ENCODE measurements around the gene TLE1. TPM values are rescaled to one million over a fixed set of nuclear protein-coding genes. Genes with fewer than 3 reads are reported as not detected.

Gene TLE1
- total RNA-seq, 2 experiments from 2014 or later: 0.37 to 0.75 TPM

GRCh38 chr9:81558091-81558830 lies 131.1 kb downstream of the TLE1 start:
- no peak overlapping the region for H3K4me3 Mint-ChIP-seq
- H3K27me3 Mint-ChIP-seq: no peaks in the 10 kb centered on the region
- H3K4me1 Mint-ChIP-seq: no peaks in the 10 kb centered on the region
- ChIA-PET POLR2A (no interaction called here), CTCF (no interaction called here)
- no peak for DNase-seq
- H3K9me3 Mint-ChIP-seq: no peaks in the 10 kb centered on the region
- no peak overlapping the region for H3K27ac Mint-ChIP-seq
- H3K36me3 Mint-ChIP-seq (ENCODE audit: low read depth): no peaks in the 10 kb centered on the region

- ChIA-PET POLR2A (no interaction called here), CTCF (no interaction called here)
- H3K36me3 Mint-ChIP-seq (ENCODE audit: low read depth): no peaks in the 10 kb centered on the region
- no peak overlapping the region for H3K27ac Mint-ChIP-seq
- no peaks in the 10 kb centered on the region for H3K4me1 Mint-ChIP-seq
- H3K4me3 Mint-ChIP-seq: no peak overlapping the region
- H3K9me3 Mint-ChIP-seq: no peaks in the 10 kb centered on the region
- H3K27me3 Mint-ChIP-seq: no peaks in the 10 kb centered on the region
- no peak for DNase-seq
Measured at GRCh38 chr9:81557452-81558090, 131.8 kb downstream of the TLE1 start.

- Mint-ChIP-seq H3K27ac (no peak overlapping the region), H3K4me1 (no peaks in the 10 kb centered on the region), H3K36me3 (ENCODE audit: low read depth) (no peaks in the 10 kb centered on the region), H3K27me3 (no peaks in the 10 kb centered on the region), H3K9me3 (no peaks in the 10 kb centered on the region), H3K4me3 (no peak overlapping the region)
- ChIA-PET POLR2A (no interaction called here), CTCF (no interaction called here)
- DNase-seq: no peak
Measured at GRCh38 chr9:81556923-81557322, 132.4 kb downstream of the TLE1 start.

- no peaks in the 10 kb centered on the region for H3K36me3 Mint-ChIP-seq (ENCODE audit: low read depth)
- H3K4me1 Mint-ChIP-seq: no peaks in the 10 kb centered on the region
- ChIA-PET CTCF (no interaction called here), POLR2A (no interaction called here)
- no peak overlapping the region for H3K4me3 Mint-ChIP-seq
- no peaks in the 10 kb centered on the region for H3K27me3 Mint-ChIP-seq
- no peak overlapping the region for H3K27ac Mint-ChIP-seq
- DNase-seq: no peak
- H3K9me3 Mint-ChIP-seq: no peaks in the 10 kb centered on the region
Measured at GRCh38 chr9:81552581-81552991, 136.8 kb downstream of the TLE1 start.

DNA sequence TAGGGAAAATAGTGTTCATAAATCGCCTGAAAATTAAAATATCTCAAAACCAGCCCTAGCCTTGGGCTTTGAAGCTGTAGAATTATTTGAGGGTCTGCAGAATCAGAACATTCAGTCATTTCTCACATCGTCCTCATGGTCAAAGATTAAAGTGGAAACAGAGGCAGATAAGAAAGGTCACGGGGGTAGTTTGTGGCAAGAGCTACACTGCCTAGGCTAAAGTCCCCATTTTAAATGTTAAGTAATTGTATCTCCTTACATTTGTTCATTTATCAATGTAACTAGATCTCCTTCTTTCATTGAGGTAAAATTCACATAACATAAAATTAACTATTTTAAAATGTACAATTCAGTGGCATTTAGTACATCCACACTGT lies 139.2 kb downstream of the TLE1 start:
- H3K27me3 Mint-ChIP-seq: no peaks in the 10 kb centered on the region

GRCh38 chr9:81549500-81550206 lies 139.7 kb downstream of the TLE1 start:
- Mint-ChIP-seq H3K4me3 (no peak overlapping the region), H3K4me1 (no peaks in the 10 kb centered on the region), H3K27me3 (no peaks in the 10 kb centered on the region), H3K27ac (no peak overlapping the region), H3K36me3 (ENCODE audit: low read depth) (no peaks in the 10 kb centered on the region), H3K9me3 (no peaks in the 10 kb centered on the region)
- ChIA-PET CTCF (no interaction called here), POLR2A (no interaction called here)
- DNase-seq: no peak

More for the DNA sequence above, 139.2 kb downstream of the TLE1 start:
- Mint-ChIP-seq H3K36me3 (ENCODE audit: low read depth) (no peaks in the 10 kb centered on the region), H3K4me1 (no peaks in the 10 kb centered on the region), H3K27ac (no peak overlapping the region), H3K4me3 (no peak overlapping the region), H3K9me3 (no peaks in the 10 kb centered on the region)
- POLR2A ChIA-PET: no interaction called here
- CTCF ChIA-PET: no interaction called here
- no peak for DNase-seq

DNA sequence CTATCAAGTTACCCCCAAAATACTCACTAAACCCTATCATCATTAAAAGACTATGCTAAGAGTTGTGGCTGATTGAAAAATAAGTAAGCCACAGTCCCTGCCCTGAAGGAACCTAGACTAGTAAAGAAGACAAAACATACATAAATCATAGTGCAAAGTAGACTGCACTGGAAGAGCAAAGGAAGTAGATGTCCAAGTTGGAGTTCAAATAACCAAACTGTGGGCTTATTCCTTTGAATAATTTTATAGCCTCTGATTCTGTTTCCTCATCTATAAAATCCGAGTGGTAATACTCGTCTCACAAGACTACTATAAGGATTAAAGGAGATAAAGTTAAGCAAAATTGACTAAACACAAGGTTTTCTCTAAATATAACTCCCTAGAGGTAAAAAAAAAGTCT lies 140.4 kb downstream of the TLE1 start:
- DNase-seq: no peak
- Mint-ChIP-seq H3K27ac (no peak overlapping the region), H3K9me3 (no peaks in the 10 kb centered on the region), H3K4me3 (no peak overlapping the region), H3K4me1 (no peaks in the 10 kb centered on the region), H3K36me3 (ENCODE audit: low read depth) (no peaks in the 10 kb centered on the region), H3K27me3 (no peaks in the 10 kb centered on the region)
- CTCF ChIA-PET: no interaction called here
- POLR2A ChIA-PET: no interaction called here

DNA sequence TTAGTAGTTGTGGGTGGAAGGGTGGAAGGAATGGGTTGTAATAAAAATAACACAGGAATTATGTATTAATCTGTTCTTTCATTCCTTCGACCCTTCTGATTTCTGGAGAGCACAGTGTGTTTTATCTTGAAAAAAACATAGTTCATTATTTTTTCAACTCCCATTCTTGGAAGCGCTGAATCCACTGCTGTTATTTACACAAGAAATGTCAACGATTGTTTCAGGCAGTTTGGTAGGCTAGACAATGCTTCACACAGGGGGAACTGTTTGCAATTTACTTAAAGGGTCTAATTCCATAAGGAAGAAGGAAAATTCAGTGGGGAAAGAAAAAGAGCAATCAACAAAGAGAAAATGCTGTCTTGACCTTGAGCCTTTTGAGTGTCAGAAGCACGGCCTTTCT lies 142.9 kb downstream of the TLE1 start:
- H3K4me1 Mint-ChIP-seq: no peaks in the 10 kb centered on the region
- no peak for DNase-seq
- H3K27me3 Mint-ChIP-seq: no peaks in the 10 kb centered on the region
- POLR2A ChIA-PET: no interaction called here
- H3K27ac Mint-ChIP-seq: no peak overlapping the region
- H3K4me3 Mint-ChIP-seq: no peak overlapping the region
- H3K36me3 Mint-ChIP-seq (ENCODE audit: low read depth): no peaks in the 10 kb centered on the region
- no peaks in the 10 kb centered on the region for H3K9me3 Mint-ChIP-seq
- CTCF ChIA-PET: no interaction called here

DNA sequence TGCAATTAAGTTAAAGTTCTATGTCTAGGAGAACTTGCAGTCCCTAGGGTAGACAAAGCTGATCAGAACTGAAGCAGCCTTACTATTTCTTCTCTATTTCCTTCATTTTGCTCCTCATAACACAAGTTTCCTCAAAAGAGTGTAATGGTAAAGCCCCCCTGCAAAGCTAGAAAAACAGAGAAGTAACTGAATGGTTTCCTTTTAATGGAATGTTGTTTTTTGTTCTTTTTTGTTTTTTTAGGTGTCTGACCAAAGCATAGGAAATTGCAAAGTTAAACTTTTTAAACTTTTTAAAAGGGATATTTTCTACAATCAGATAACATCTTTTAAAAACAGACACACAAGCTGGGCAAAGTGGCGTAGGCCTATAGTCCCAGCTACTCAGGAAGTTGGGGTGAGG lies 145.7 kb downstream of the TLE1 start:
- Mint-ChIP-seq H3K27ac (no peak overlapping the region), H3K36me3 (ENCODE audit: low read depth) (no peaks in the 10 kb centered on the region), H3K4me1 (no peaks in the 10 kb centered on the region), H3K4me3 (no peak overlapping the region), H3K9me3 (no peaks in the 10 kb centered on the region), H3K27me3 (no peaks in the 10 kb centered on the region)
- no peak for DNase-seq
- ChIA-PET POLR2A (no interaction called here), CTCF (no interaction called here)

DNA sequence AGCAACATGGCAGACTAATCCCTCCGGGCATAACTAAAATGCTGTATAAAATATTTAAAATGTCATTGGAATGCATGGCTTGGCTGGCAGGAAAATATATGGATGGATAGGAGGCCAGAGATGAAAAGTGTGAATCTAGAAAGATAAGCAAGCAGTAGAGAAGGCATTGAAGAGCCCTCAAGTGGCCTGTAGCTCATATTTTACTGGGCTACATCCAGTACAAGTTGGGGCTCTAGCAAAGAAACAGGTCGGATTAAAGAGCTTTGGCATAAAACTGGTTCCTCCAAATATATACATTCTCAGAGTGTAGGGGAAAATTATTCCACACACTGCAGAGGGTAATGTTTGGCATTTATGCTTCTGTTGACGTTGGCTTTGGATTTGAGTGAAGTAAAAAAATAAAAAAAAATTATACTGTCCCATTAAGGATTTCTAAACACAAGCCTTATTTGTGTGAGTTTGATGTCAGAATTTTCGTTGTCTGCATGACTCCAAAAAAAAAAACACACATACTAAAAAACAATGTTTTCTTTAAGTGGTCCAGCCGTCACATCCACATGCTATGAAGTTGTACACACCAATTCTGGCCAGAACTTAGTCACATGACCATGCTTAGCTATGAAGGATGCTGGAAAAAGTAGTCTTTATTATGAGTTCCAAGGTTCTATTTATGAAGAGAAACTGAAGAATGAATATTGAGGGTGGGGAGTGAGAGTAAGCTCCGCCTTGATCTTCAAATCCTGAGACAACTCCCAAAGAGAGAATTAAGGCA lies 147.0 kb downstream of the TLE1 start:
- Mint-ChIP-seq H3K27ac (no peak overlapping the region), H3K4me1 (no peaks in the 10 kb centered on the region), H3K9me3 (no peaks in the 10 kb centered on the region), H3K36me3 (ENCODE audit: low read depth) (no peaks in the 10 kb centered on the region), H3K27me3 (no peaks in the 10 kb centered on the region), H3K4me3 (no peak overlapping the region)
- no peak for DNase-seq
- CTCF ChIA-PET: no interaction called here
- POLR2A ChIA-PET: no interaction called here

GRCh38 chr9:81540142-81540710 lies 149.1 kb downstream of the TLE1 start:
- H3K36me3 Mint-ChIP-seq (ENCODE audit: low read depth): no peaks in the 10 kb centered on the region
- DNase-seq: no peak
- no peaks in the 10 kb centered on the region for H3K9me3 Mint-ChIP-seq
- H3K4me3 Mint-ChIP-seq: no peak overlapping the region
- no peak overlapping the region for H3K27ac Mint-ChIP-seq
- H3K27me3 Mint-ChIP-seq: no peaks in the 10 kb centered on the region
- ChIA-PET POLR2A (no interaction called here), CTCF (no interaction called here)
- H3K4me1 Mint-ChIP-seq: no peaks in the 10 kb centered on the region

GRCh38 chr9:81539317-81539716 lies 150.0 kb downstream of the TLE1 start:
- DNase-seq: no peak
- no peaks in the 10 kb centered on the region for H3K27me3 Mint-ChIP-seq
- POLR2A ChIA-PET: no interaction called here
- no peaks in the 10 kb centered on the region for H3K4me1 Mint-ChIP-seq
- H3K36me3 Mint-ChIP-seq (ENCODE audit: low read depth): no peaks in the 10 kb centered on the region
- H3K4me3 Mint-ChIP-seq: no peak overlapping the region
- H3K9me3 Mint-ChIP-seq: no peaks in the 10 kb centered on the region
- CTCF ChIA-PET: no interaction called here
- H3K27ac Mint-ChIP-seq: no peak overlapping the region

DNA sequence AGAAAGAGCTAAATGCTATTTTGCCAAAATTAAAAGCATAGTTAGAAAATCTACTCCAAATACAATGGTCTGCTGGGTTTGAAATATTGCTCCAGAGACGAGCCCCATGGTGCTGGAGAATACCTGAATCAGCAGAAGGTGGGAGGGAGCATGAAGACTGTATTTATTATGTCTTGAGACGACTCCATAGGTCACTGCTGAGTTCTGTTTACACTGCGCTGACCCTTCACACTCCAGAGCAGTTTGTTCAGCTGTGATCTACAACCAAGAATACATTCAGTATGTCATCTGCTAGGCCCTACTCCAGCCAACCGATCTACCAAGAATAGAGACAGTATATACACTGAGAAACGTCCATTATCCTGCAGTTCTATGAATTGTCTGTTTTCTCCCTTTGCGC lies 150.5 kb downstream of the TLE1 start:
- DNase-seq: no peak
- Mint-ChIP-seq H3K36me3 (ENCODE audit: low read depth) (no peaks in the 10 kb centered on the region), H3K27ac (no peak overlapping the region), H3K4me1 (no peaks in the 10 kb centered on the region), H3K4me3 (no peak overlapping the region), H3K27me3 (no peaks in the 10 kb centered on the region), H3K9me3 (no peaks in the 10 kb centered on the region)
- ChIA-PET CTCF (no interaction called here), POLR2A (no interaction called here)
